ENCODE results near the gene SLC6A3. TPM values are rescaled to one million over a fixed set of nuclear protein-coding genes. Genes with fewer than 3 reads are reported as not detected.
A peak's percentile ranks its signal among the peaks of the same experiment; 100 is the strongest.
"Not testable (repeated sequence)": the region's sequence is repeated elsewhere in the genome, so short reads cannot be mapped to it uniquely, and the experiment has no call there.

Gene SLC6A3
- total and polyA plus RNA-seq, 7 donors, result under 0.01 to 0.01 TPM; not detected in 5

DNA sequence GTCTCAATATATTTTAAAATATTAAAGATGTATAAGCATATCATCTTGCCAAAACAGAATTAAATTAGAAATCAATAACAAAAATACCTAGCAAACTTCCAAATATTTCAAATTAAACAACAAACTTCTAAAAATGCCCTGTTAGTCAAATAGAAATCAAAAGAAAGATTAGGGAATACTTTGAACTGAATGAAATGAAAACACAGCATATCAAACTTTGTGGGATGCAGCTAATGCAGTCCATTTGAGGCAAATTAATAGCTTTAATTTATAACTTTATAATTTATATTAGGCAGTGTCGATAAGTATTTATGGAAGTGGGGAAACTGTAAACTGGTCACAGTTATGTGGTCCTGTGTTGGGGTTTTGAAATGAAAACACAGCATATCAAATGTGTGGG, 17.1 kb downstream of the SLC6A3 start:
- 76 to 82% (median 79%) methylated on average over 1 of the region's 1 CpG for WGBS, 3 donors
- H3K27me3 ChIP-seq (ENCODE audit: insufficient read depth in 3 of 3, low read length in 2 of 3), result peaks cover 0 to 5% (median 3%) of the 10 kb centered on the region in 3 donors
- H3K27ac ChIP-seq, result no peak overlapping the region
- intact Hi-C loops (cut with DNase I), result no loop called here
- no peaks in the 10 kb centered on the region for H3K4me1 ChIP-seq
- H3K4me3 ChIP-seq, result no peak overlapping the region
- H3K9me3 ChIP-seq, result peaks cover 24% of the 10 kb centered on the region
- no peaks in the 10 kb centered on the region for H3K36me3 ChIP-seq (ENCODE audit: insufficient read depth in 1 of 2, low read depth in 1 of 2)
- DNase-seq (no peak), ATAC-seq (no peak)
- TF ChIP-seq, protein P1, sequence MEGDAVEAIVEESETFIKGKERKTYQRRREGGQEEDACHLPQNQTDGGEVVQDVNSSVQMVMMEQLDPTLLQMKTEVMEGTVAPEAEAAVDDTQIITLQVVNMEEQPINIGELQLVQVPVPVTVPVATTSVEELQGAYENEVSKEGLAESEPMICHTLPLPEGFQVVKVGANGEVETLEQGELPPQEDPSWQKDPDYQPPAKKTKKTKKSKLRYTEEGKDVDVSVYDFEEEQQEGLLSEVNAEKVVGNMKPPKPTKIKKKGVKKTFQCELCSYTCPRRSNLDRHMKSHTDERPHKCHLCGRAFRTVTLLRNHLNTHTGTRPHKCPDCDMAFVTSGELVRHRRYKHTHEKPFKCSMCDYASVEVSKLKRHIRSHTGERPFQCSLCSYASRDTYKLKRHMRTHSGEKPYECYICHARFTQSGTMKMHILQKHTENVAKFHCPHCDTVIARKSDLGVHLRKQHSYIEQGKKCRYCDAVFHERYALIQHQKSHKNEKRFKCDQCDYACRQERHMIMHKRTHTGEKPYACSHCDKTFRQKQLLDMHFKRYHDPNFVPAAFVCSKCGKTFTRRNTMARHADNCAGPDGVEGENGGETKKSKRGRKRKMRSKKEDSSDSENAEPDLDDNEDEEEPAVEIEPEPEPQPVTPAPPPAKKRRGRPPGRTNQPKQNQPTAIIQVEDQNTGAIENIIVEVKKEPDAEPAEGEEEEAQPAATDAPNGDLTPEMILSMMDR (IDR thresholded peaks at IDR 0.05), result no peak

DNA sequence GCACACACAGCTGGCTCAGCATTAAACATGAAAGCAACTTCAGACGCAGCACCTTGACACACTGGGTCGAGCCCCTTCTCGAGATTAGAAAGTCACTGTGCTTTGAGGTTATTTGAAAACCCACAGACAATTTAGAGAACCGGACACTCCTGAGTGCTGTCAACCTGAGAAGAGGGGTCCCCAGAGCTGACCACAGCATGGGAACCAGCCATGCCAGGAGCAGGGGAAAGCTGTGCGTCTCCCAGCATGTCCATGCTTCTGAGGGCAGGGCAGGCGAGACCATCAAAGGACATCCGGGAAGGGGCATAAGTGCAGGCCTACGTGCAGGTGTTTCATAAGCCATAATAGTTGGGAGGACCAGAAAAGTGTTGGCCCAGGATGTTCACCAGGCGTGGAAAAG, 20.5 kb downstream of the SLC6A3 start:
- 83 to 85% (median 84%) methylated on average over 9 of the region's 9 CpGs for WGBS, 3 donors
- intact Hi-C loops (cut with DNase I), result no loop called here
- no peaks in the 10 kb centered on the region for H3K4me1 ChIP-seq
- H3K9me3 ChIP-seq, result peaks cover 24% of the 10 kb centered on the region
- peaks cover 0 to 8% (median 6%) of the 10 kb centered on the region in 3 donors for H3K27me3 ChIP-seq (ENCODE audit: insufficient read depth in 3 of 3, low read length in 2 of 3)
- ATAC-seq (no peak), DNase-seq (peak in 1 of 2 donors; percentile 3)
- TF ChIP-seq, protein P1 (IDR thresholded peaks at IDR 0.05), result no peak
- H3K27ac ChIP-seq, result no peak overlapping the region
- no peak overlapping the region for H3K4me3 ChIP-seq
- no peaks in the 10 kb centered on the region for H3K36me3 ChIP-seq (ENCODE audit: insufficient read depth in 1 of 2, low read depth in 1 of 2)

DNA sequence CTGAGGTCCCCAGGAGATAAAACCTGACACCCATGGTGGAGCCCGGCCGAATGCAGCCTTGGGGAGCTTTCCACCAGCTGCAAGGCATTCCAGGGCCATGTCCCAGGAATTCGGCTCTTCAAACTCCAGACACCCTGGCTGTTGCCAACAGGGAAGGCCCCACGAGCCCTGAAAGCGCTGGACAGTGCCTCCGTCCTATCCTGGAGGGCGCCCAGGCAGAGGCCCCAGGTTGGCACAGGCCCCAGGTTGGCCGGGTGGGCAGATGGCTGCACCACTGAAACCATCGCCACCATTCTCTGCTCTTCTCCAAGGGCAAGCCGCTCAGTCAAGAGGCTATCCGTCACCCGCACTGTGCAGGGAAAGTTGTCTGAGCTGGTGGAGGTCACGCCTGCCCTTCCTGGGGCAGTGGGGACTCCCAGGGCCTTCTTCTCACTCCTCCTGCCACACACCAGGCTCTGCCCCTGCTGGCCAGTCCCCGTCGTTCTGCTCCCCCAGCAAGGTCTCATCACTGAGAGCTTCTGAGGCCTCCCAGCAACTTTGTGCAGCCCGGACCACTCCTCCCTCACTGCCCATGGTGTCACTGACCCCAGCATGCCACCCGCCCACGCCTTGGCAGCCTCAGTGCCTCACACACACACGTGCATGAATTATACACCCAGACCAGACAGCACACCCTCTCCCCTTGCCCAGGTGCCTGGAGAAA, 21.2 kb downstream of the SLC6A3 start:
- ATAC-seq (no peak), DNase-seq (peak; percentile 6 to 22)
- TF ChIP-seq, protein P1 (IDR thresholded peaks at IDR 0.05), result no peak
- WGBS, 3 donors, result 54 to 65% (median 58%) methylated on average over 19 of the region's 19 CpGs
- H3K27me3 ChIP-seq (ENCODE audit: insufficient read depth in 3 of 3, low read length in 2 of 3), result peaks cover 0 to 11% (median 6%) of the 10 kb centered on the region in 3 donors
- no peak overlapping the region for H3K4me3 ChIP-seq
- intact Hi-C loops (cut with DNase I), result no loop called here
- H3K4me1 ChIP-seq, result no peaks in the 10 kb centered on the region
- H3K27ac ChIP-seq, result no peak overlapping the region
- H3K36me3 ChIP-seq (ENCODE audit: insufficient read depth in 1 of 2, low read depth in 1 of 2), result no peaks in the 10 kb centered on the region
- H3K9me3 ChIP-seq, result peaks cover 18% of the 10 kb centered on the region

DNA sequence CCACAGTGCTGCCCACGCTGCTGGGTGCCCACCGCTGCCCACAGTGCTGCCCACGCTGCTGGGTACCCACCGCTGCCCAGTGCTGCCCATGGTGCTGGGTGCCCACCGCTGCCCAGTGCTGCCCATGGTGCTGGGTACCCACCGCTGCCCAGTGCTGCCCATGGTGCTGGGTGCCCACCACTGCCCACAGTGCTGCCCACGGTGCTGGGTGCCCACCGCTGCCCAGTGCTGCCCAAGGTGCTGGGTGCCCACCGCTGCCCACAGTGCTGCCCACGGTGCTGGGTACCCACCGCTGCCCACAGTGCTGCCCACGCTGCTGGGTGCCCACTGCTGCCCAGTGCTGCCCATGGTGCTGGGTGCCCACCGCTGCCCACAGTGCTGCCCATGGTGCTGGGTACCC, 22.7 kb downstream of the SLC6A3 start:
- H3K27ac ChIP-seq; ATAC-seq; H3K9me3 ChIP-seq; H3K36me3 ChIP-seq (ENCODE audit: insufficient read depth in 1 of 2, low read depth in 1 of 2); H3K4me3 ChIP-seq; H3K4me1 ChIP-seq; intact Hi-C loops (cut with DNase I); DNase-seq: not testable (repeated sequence)
- WGBS, 3 donors, result 83 to 98% (median 95%) methylated on average over 8 to 13 of the region's 13 CpGs
- peaks cover 0 to 15% (median 6%) of the 10 kb centered on the region in 3 donors for H3K27me3 ChIP-seq (ENCODE audit: insufficient read depth in 3 of 3, low read length in 2 of 3)

DNA sequence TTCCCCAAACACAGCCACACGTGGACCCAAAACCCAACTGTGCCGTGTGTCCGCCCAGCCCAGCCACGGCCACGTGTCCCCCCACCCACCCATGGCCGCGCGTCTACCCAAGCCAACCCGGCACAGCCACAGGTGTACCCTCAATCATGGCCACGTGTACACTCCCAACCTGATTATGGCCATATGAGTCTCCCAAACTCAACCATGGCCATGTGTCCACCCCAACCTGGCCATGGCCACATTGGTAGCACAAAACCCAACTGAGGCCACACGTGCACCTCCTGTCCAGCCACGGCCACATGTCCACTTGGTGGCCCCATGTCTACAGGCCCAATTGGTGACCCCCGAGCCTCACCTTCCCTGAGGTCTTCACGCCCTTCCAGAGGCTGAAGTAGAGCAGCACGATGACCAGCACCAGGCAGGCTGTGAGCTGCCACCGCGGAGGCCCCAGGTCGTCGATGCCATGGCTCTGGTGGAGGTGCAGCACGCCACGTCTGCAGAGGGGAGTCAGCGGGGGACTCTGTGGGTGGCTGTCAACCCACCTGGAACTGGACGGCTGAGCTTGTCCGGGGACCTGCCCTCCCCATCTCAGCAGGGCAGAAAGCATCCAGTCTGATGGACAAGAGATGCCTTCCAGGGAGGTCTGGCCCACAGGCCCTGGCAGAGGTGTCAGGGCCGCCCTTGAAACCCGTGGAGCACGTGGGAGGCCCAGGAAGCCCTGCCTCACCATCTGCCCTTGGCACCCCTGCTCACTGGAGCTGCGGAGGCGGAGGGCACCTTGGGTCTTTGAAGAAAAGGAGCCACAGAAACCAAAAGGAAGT, 23.5 kb downstream of the SLC6A3 start:
- no peaks in the 10 kb centered on the region for H3K9me3 ChIP-seq
- TF ChIP-seq, protein P1 (IDR thresholded peaks at IDR 0.05), result no peak
- ATAC-seq (no peak), DNase-seq (peak; percentile 11 to 37)
- peaks cover 0 to 15% (median 6%) of the 10 kb centered on the region in 3 donors for H3K27me3 ChIP-seq (ENCODE audit: insufficient read depth in 3 of 3, low read length in 2 of 3)
- H3K36me3 ChIP-seq (ENCODE audit: insufficient read depth in 1 of 2, low read depth in 1 of 2), result no peaks in the 10 kb centered on the region
- no peaks in the 10 kb centered on the region for H3K4me1 ChIP-seq
- 84 to 89% (median 88%) methylated on average over 29 of the region's 29 CpGs for WGBS, 3 donors
- intact Hi-C loops (cut with DNase I), result no loop called here
- no peak overlapping the region for H3K4me3 ChIP-seq
- no peak overlapping the region for H3K27ac ChIP-seq
